HG03575 (cell line): ENCODE data around the gene IQSEC3.
"Not testable (repeated sequence)": the region's sequence is repeated elsewhere in the genome, so short reads cannot be mapped to it uniquely, and the experiment has no call there.

Experiments
- ATAC-seq: cut with Tn5 transposase; IDR thresholded peaks from one replicate; pipeline ENCODE4 v1.9.1; 2021; ENCODE audit not compliant: unreplicated experiment, insufficient number of reproducible peaks, low FRiP score; ENCODE audit errors: extremely low read depth

Gene IQSEC3

DNA sequence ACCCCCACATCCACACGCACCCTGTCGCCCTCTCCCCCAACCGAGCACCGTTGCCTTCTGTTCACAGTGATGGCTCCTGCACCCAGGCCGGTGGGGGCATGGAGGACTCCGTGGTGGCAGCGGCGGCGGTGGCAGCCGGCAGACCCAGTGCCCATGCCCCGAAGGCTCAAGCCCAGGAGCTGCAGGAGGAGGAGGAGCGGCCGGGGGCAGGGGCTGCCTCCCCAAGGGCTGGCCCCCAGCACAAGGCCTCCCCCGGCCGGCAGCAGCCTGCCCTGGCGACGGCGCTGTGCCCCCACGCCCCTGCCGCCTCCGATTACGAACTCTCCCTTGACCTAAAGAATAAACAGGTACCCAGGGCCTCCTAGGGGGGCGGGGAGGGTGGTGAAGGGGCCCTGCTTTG, 59.0 kb downstream of the IQSEC3 start:
- ATAC-seq, result no peak

DNA sequence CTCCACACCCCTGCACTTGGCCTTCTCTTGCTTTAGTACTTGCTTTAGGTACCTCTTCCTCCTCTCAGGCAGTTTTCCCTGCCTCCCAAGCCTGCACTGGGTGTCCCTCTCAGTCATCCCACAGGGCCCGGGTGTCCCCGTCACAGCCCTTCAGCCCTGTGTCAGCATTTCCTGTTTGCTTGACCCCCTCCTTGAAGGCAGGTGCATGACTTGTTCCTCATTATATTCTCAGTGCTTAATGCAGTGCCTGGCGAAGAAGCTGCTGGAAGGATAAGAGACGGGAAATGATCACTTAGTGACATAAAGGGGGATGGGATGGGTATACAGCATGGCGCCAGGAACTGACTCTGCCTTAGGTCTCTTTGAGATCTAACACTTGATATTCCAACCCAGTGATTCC, 61.5 kb downstream of the IQSEC3 start:
- ATAC-seq, result no peak

DNA sequence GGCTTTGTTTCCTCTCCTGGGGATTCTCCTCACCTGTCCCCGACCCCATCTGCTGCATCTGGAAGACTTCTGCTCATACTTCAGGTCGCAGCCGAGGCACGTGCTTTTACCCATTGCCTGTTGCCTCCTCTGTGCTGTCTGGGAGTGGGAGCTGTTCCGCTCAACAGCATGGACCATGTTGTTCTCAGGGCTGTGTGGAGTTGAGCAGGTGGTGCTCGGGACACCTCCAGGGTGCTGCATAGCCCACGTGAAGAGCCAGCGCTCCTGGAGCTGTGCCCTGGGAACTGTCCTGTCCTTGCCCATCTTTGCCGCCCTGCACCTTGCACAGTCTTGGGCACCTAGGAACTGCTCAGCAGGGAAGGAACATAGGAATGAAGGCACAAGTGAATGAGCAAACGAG, 62.4 kb downstream of the IQSEC3 start:
- ATAC-seq, result no peak

DNA sequence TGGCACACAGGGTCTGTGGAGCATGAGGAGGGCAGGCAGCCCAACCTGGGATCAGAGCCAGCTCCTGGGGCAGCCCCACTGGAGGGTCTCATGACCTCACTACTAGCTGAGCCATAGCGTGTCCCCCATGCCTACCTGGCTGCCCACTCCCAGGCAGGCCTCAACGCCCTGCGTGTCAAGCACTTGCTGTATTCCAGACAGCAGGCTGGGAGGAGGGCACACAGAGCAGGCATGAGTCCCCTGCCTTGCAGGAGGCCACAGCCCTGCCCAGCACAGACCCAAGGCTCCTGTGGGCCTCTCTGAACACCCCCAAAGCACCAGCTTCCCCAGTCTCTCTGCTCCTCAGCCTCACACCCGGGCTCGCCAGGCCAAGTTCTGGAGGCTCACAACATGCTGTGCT, 64.0 kb downstream of the IQSEC3 start:
- no peak for ATAC-seq

DNA sequence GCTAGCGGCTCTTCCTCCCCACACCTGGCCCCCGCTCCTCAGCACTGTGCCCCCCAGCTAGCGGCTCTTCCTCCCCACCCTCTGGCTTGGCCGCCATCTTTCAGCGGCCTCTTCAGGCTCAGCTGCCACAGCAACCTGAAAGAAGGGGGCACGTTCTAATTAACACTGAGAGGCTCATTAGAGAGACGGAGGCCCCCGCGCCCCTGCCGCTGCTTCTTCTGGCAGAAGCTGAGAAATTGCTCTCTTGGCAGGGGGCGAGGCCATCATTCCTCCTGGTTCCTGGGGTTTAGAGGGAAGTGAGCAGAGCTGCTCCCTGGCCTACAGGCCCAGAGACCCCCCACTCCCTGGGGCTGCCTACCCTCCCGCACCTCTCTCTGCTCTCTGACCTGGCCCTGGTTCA, 64.4 kb downstream of the IQSEC3 start:
- no peak for ATAC-seq

DNA sequence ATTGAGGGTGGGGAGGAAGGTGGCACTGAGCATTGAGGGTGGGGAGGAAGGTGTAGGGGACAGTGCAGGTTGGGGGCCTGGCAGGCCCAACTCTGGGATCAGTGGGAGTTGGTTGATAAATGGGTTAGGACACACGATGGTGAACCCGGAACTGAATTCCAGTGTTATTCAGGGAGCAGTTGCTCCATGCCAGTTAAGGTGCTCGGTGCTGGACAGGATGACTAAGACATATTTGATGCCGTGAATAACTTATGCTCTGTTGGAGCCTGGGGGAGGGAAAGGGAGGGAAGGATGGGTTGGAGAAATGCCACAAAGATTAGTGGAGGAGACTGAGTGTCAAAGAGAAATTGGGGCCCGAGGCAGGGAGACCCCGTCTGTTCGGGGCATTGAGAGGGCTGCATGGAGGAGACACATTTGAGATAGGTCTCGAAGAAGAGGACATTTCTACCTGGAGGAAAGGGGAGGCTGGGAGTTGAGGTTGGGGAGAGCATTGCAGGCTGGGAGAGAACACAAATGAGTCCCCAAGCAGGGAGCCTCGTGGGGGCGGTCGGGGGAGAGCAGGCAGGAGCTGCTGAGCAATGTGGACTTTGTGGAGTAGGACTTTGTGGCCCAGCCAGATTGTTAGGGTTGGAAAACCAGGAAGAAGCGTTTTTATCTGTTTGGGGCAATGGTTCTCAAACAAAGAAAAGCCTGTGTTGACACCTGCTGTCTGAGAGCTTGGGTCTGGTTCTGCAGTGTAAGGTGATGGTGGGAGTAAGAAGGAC, 65.3 kb downstream of the IQSEC3 start:
- no peak for ATAC-seq

DNA sequence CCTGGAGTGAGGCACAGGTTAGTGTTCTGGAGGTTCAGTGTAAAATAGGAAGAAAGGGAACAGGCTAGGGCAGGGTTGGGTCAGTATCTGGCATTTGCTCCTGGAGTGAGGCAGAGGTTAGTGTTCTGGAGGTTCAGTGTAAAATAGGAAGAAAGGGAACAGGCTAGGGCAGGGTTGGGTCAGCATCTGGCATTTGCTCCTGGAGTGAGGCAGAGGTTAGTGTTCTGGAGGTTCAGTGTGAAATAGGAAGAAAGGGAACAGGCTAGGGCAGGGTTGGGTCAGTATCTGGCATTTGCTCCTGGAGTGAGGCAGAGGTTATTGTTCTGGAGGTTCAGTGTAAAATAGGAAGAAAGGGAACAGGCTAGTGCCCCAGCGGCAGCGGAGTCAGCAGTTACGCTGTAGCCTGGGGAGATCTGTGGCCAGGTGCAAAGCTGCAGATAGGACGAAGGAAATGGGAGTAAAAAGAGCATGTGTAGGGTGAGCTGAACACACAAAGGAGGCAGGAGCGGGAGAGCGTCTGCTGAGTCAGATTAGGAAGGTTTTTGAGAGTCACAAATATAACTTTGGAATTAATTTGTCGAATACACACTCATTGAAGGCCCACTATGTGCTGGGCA, 67.2 kb downstream of the IQSEC3 start:
- ATAC-seq, result not testable (repeated sequence)

DNA sequence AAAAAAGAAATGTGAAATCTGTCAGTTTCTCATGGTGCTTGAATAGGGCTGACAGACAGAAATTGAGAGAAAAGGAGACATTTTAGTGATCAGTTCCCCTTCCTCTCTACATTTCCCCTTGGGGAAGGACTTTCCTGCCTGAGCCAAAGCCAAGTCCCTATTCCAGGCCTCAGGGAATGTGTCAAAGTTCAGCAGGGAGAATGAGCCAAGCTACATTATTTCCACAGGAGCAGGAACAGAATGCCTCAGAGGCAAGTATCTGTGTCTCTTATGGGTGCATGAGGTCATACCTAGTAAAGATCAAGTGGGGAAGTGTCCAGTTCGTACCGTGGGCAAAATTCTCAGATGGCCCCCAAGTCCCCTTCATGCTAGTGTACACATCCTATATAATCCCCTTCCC, 68.6 kb downstream of the IQSEC3 start:
- no peak for ATAC-seq

DNA sequence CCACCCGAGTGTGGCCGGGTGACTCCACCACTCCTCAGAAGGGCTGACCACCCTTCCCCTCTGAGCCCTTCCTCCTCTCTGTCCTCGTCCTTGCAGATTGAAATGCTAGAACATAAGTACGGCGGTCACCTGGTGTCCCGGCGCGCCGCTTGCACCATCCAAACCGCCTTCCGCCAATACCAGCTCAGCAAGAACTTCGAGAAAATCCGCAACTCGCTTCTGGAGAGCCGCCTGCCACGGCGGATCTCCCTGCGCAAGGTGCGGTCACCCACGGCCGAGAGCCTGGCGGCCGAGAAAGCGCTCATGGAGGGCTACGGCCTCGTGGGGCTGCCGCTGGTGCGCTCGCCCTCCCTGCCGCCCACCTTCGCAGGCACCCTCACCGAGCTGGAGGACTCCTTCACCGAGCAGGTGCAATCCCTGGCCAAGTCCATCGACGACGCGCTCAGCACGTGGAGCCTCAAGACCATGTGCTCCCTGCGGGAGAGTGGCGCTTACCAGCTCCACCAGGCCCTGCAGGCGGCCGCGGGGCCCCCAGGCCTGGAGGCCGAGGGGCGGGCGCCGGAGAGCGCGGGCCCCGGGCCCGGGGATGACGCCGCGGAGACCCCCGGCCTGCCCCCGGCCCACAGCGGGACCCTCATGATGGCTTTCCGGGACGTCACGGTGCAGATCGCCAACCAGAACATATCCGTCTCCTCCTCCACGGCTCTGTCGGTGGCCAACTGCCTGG, 71.8 kb downstream of the IQSEC3 start:
- no peak for ATAC-seq

DNA sequence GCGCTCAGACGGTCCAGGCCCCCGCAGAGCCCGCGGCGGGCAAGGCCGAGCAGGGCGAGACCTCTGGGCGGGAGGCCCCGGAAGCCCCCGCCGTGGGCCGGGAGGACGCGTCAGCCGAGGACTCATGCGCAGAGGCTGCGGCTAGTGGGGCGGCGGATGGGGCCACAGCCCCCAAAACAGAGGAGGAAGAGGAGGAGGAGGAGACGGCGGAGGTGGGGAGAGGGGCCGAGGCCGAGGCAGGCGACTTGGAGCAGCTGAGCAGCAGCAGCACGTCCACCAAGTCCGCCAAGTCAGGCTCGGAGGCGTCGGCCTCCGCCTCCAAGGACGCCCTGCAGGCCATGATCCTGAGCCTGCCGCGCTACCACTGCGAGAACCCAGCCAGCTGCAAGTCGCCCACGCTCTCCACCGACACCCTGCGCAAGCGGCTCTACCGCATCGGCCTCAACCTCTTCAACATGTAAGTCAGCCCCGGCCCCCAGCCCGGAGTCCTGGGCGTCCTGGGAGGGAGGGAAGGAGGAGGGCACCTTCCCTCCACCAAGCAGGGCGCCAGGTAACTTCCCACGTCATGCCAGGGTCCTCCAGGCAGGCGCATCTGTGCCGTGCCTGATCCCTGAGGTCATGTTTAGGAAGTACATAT, 72.4 kb downstream of the IQSEC3 start:
- no peak for ATAC-seq

DNA sequence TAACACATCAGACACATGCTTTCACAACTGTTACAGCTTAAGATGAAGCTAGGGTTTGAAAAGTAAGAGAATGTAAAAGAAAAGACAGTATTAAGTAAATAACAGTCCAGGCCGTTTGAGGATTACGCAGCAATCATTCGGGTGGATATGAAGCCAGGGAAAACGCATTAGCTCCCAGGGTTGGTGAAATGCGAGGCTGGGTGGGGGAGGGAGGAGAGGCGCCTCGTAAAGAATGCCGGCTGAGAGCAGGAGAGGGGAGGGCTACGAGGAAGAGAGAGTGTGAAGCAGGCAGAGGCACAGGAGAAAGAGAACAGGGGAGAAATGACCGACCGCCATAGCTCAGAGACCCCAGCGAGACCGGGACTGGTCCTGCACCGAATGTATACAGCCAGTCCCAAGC, 73.0 kb downstream of the IQSEC3 start:
- no peak for ATAC-seq

DNA sequence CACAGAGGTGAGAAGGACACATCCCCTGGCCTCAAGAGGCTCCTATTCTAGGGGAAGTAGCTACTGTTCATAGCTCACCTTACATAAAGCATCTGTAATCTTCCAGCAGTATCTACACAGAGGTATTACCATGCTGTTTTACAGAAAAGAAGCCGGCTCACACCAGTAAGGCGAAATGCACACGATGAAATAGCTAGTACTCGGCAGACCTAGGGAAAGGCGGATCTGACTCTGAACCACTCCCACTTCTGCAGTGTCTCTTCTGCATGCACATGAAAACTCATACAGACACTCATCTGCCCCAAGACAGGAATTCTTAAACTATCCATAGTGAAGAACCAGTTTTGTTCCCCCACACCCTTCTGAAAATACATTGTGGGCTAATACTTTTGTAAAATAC, 73.6 kb downstream of the IQSEC3 start:
- no peak for ATAC-seq

DNA sequence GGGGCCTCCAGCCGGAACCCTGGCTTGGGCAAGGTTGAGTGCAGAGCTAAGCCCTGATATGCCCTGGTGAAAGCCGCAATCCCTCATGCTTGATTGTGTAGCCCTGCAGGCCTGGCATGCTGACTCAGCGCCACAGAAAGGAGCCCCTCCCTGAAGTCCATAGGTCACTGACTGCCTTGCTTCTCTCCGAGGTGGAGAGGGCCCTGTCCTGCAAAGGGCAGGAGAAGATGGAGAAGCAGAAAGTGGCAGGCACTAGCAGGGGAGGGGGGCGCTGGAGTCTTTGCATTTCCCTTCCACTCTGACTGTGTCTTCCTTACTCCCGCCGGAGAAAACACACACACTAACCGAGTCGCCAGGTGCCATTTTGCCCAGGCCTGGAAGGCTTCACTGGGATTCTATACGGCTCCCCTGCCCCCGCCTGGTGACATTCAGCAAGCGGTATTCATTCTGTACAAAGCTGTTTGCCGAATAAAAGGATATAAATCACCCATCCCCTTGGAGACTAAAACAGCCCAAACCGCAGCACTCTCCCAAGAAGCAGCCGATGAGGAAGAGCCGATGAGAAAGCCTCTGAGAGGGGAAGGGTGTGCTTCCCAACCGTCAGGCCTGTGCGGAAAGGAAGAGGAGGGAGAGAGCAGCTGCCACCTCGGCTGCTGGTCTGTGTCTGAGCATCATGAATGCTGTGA, 77.5 kb downstream of the IQSEC3 start:
- ATAC-seq, result no peak

DNA sequence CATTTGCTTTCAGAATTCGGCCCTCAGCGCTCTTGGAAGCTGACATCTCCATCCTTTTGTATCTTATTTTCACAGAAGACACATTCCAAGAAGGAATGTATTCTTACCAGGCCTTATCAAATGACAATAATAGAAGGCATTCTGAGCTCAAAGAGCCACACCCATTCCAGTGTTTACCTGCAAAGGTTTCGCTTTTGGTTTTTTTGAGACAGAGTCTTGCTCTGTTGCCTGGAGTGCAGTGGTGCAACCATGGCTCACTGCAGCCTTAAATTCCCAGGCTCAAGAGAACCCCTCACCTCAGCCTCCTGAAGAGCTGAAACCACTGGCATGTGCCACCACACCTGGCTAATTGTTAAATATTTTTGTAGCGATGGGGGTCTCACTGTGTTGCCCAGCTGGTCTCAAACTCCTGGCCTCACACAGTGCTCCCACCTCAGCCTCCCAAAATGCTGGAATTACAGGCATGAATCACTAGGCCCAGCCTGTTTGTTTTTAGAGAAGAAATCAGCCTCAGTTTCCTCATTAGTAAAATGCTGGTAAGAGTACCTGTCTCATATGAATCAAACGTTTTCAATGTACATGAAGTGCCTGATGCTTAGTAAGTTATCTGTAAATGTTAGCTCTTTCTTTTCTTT, 78.2 kb downstream of the IQSEC3 start:
- no peak for ATAC-seq

DNA sequence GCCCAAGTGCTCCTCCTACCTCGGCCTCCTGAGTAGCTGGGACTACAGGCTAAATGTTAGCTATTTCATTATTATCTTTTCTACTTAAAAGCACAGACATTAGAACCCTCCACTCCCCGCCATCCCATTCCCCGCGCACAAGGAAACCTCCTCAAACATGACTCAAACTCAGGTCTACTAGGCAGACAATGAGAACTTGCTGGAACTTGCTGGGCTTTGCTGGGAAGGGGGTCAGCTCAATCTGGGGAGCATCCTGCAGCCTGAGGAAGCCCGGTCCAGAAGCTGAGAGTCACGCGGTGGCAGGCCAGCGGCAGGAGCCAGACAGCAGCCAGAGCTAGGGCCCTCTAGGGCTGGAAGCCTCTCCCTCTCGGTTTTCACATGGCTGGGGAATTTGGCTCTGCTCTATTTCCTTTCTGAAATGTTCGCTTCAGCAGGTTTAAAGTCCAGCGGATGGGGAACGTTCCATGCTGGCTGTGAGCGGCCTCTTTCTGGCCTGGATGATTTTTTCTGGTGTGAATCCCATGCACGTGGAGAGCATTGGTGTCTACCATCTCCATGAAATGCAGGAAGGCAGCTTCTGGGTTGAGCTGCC, 78.9 kb downstream of the IQSEC3 start:
- no peak for ATAC-seq

DNA sequence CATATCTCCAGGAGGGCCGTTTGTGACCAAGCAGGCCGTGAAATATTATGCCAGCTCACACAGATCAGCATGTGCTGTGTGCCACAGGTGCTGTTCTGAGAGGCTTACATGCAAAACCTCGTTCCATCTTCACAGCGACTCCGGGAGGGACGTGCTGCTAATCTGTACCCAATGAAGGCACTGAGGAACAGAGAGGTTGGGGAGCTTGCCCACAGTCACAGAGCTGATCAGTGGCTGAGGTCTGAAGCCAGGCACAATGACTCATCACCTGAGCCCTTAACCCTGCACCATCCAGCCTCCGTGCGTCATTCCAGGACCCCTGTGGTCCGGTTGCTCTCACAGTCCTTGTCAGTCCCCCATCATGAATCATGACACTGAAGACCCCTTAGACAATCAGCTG, 80.7 kb downstream of the IQSEC3 start:
- no peak for ATAC-seq

DNA sequence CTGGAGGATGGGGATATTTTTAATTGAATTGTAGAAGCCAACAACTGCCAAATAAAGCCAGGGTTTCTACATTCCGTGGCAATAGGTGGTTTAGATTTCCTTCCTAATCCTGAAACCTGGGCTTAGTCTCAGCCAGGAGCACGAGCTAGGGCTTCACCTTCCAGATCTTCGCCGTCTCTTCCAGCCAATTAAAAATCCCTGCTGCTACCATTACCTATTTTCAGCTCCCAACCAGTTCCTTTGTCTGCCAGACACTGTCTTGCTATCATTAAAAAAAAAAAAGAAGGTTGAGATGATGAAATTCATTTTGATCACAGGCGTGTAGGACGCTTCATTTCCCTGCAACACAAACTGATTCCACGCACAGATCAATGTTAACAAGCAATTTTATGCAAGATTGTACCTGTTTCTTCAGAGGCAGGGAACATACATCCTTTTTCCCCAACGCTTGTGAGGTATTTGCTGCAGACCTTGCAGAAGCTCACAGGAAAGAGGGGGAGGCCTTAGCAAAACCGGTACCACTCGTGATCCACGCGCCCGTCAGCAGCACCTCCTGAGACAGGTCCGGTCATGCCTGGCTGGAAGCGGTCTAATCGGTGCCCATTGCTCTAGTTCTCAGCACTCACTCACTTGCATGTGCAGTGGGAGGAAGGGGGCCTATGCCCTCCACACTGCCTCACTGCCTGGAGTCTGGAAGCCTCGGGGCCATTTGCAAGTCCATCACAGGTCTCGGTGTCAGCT, 82.3 kb downstream of the IQSEC3 start:
- ATAC-seq, result no peak

DNA sequence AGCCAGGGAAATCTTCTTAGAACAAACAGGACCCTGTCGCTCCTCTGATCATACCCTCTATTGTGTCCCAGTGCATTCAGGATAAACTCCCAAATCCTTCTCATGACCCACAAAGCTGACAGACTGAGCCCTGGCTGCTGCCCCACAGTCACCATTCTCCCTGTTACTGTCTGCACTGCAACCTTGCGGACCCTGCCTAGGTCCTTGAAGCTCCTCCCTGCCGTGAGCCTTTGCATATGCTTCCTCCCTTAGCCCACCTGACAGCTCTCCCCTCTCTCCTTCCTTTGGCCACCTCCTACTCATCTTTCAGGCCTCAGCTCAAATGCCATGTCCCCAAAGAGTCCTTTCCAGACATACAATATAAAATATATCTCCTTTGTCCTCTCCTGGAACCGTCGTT, 85.0 kb downstream of the IQSEC3 start:
- ATAC-seq, result no peak
